Liver (tissue), 3 donors: Measurements from ENCODE around the gene ZNF606.

Experiments used
- FOXA1 ChIP-seq: IDR thresholded peaks from 2 replicates; pipeline ENCODE4 v1.6.1; 2016; ENCODE audit warnings: antibody characterized with exemption
- JUND ChIP-seq, 2 donors: IDR thresholded peaks; 2 replicates each; pipeline ENCODE4 v1.6.1; 2016; ENCODE audit warnings: antibody characterized with exemption in 2 of 2
- NR2F2 ChIP-seq: IDR thresholded peaks from 2 replicates; pipeline ENCODE4 v1.6.1; 2016; ENCODE audit warnings: antibody characterized with exemption
- RXRA ChIP-seq, 2 donors: IDR thresholded peaks; 2 replicates each; pipeline ENCODE4 v1.6.1; 2017 to 2018; ENCODE audit warnings: antibody characterized with exemption in 2 of 2, mild to moderate bottlenecking in 1 of 2
- SP1 ChIP-seq: IDR thresholded peaks from 2 replicates; pipeline ENCODE4 v1.6.1; 2018; ENCODE audit warnings: antibody characterized with exemption, mild to moderate bottlenecking
- TAF1 ChIP-seq: conservative IDR thresholded peaks from 2 replicates; pipeline ENCODE4 v1.6.1; 2016; ENCODE audit warnings: antibody characterized with exemption, mild to moderate bottlenecking
- YY1 ChIP-seq: IDR thresholded peaks from 2 replicates; pipeline ENCODE4 v1.6.1; 2016; ENCODE audit warnings: antibody characterized with exemption, mild to moderate bottlenecking
- TF ChIP-seq, protein P1 (sequence below): fragments of 150-350 bp; IDR thresholded peaks from 2 replicates; pipeline ENCODE4 v1.5.1; 2017; ENCODE audit warnings: improper control_type of control experiment, low read depth, low read length; ENCODE audit not compliant: missing input control
- TF ChIP-seq, protein P2 (sequence below): IDR thresholded peaks from 2 replicates; pipeline ENCODE4 v1.6.1; 2016; ENCODE audit warnings: antibody characterized with exemption, mild to moderate bottlenecking
- TF ChIP-seq, protein P3 (sequence below): IDR thresholded peaks from 2 replicates; pipeline ENCODE4 v1.6.1; 2016; ENCODE audit warnings: antibody characterized with exemption
- TF ChIP-seq, protein P4 (sequence below): IDR thresholded peaks from 2 replicates; pipeline ENCODE4 v1.6.1; 2016; ENCODE audit warnings: antibody characterized with exemption
- TF ChIP-seq, protein P5 (sequence below): IDR thresholded peaks from 2 replicates; pipeline ENCODE4 v1.6.1; 2016; ENCODE audit warnings: antibody characterized with exemption
- donor health status: healthy.
- donor health status: healthy.

DNA sequence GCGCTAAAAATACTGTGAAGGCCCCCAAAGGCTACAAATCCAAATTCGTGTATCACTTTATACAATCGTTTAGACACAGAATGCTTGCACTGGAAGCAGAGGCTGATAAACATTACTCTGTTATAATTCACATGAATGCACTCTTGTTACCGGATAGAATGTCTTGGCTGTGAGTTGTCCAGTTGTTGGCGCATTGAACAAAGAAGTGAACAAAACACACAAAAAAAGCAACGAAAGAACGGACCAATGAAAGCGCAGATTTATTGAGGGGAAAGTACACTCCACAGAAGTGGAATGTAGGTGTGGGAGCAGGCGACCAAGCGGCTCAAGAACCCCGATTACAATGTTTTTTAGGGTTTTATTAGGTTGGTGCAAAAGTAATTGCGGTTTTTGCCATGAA lies 66.9 kb downstream of the ZNF606 start:
- TF ChIP-seq, protein P1, sequence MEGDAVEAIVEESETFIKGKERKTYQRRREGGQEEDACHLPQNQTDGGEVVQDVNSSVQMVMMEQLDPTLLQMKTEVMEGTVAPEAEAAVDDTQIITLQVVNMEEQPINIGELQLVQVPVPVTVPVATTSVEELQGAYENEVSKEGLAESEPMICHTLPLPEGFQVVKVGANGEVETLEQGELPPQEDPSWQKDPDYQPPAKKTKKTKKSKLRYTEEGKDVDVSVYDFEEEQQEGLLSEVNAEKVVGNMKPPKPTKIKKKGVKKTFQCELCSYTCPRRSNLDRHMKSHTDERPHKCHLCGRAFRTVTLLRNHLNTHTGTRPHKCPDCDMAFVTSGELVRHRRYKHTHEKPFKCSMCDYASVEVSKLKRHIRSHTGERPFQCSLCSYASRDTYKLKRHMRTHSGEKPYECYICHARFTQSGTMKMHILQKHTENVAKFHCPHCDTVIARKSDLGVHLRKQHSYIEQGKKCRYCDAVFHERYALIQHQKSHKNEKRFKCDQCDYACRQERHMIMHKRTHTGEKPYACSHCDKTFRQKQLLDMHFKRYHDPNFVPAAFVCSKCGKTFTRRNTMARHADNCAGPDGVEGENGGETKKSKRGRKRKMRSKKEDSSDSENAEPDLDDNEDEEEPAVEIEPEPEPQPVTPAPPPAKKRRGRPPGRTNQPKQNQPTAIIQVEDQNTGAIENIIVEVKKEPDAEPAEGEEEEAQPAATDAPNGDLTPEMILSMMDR = no peak
- TF ChIP-seq RXRA (IDR thresholded peaks at IDR 0.05) = no peak
- no peak for TF ChIP-seq JUND (IDR thresholded peaks at IDR 0.05)
- TF ChIP-seq, protein P2, sequence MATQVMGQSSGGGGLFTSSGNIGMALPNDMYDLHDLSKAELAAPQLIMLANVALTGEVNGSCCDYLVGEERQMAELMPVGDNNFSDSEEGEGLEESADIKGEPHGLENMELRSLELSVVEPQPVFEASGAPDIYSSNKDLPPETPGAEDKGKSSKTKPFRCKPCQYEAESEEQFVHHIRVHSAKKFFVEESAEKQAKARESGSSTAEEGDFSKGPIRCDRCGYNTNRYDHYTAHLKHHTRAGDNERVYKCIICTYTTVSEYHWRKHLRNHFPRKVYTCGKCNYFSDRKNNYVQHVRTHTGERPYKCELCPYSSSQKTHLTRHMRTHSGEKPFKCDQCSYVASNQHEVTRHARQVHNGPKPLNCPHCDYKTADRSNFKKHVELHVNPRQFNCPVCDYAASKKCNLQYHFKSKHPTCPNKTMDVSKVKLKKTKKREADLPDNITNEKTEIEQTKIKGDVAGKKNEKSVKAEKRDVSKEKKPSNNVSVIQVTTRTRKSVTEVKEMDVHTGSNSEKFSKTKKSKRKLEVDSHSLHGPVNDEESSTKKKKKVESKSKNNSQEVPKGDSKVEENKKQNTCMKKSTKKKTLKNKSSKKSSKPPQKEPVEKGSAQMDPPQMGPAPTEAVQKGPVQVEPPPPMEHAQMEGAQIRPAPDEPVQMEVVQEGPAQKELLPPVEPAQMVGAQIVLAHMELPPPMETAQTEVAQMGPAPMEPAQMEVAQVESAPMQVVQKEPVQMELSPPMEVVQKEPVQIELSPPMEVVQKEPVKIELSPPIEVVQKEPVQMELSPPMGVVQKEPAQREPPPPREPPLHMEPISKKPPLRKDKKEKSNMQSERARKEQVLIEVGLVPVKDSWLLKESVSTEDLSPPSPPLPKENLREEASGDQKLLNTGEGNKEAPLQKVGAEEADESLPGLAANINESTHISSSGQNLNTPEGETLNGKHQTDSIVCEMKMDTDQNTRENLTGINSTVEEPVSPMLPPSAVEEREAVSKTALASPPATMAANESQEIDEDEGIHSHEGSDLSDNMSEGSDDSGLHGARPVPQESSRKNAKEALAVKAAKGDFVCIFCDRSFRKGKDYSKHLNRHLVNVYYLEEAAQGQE = no peak
- TF ChIP-seq, protein P3, sequence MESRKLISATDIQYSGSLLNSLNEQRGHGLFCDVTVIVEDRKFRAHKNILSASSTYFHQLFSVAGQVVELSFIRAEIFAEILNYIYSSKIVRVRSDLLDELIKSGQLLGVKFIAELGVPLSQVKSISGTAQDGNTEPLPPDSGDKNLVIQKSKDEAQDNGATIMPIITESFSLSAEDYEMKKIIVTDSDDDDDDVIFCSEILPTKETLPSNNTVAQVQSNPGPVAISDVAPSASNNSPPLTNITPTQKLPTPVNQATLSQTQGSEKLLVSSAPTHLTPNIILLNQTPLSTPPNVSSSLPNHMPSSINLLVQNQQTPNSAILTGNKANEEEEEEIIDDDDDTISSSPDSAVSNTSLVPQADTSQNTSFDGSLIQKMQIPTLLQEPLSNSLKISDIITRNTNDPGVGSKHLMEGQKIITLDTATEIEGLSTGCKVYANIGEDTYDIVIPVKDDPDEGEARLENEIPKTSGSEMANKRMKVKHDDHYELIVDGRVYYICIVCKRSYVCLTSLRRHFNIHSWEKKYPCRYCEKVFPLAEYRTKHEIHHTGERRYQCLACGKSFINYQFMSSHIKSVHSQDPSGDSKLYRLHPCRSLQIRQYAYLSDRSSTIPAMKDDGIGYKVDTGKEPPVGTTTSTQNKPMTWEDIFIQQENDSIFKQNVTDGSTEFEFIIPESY = no peak
- TF ChIP-seq YY1 = no peak
- TF ChIP-seq FOXA1 = no peak
- no peak for TF ChIP-seq NR2F2
- TF ChIP-seq, protein P4, sequence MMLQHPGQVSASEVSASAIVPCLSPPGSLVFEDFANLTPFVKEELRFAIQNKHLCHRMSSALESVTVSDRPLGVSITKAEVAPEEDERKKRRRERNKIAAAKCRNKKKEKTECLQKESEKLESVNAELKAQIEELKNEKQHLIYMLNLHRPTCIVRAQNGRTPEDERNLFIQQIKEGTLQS = no peak
- TF ChIP-seq, protein P5, sequence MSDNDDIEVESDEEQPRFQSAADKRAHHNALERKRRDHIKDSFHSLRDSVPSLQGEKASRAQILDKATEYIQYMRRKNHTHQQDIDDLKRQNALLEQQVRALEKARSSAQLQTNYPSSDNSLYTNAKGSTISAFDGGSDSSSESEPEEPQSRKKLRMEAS = no peak
- no peak for TF ChIP-seq SP1
- no peak for TF ChIP-seq TAF1
